Natural killer cell (primary cell): Measurements from ENCODE around the gene MAP7D2. TPM values are rescaled to one million over a fixed set of nuclear protein-coding genes. Genes with fewer than 3 reads are reported as not detected.

ENCODE experiments used
- ATAC-seq, 3 donors: fragments of 150-1000 bp in 2 of 3; fragments of 200-7000 bp in 1 of 3; cut with Tn5 transposase; 1 replicate in 1 of 3; 2 replicates in 2 of 3; pipeline ENCODE4 v1.10.0; 2021; ENCODE audit warnings: mild to moderate bottlenecking in 2 of 3, moderate library complexity in 2 of 3
- DNase-seq, 2 donors: peaks; one replicate each; pipeline versions ENCODE4 v3.0.0 to v3.0.0-alpha.2; 2013 to 2021; ENCODE audit warnings: mixed read lengths in 1 of 2
- H3K27ac ChIP-seq: one replicate; pipeline ENCODE4 v1.5.1; 2013; ENCODE audit warnings: mild to moderate bottlenecking, low read length
- H3K27me3 ChIP-seq: one replicate; pipeline ENCODE4 v1.6.1; 2013; ENCODE audit warnings: low read length; ENCODE audit not compliant: control insufficient read depth, insufficient read depth
- H3K36me3 ChIP-seq: one replicate; pipeline ENCODE4 v1.6.1; 2013; ENCODE audit warnings: low read length; ENCODE audit not compliant: control insufficient read depth, insufficient read depth
- H3K4me1 ChIP-seq: one replicate; pipeline ENCODE4 v1.6.1; 2013; ENCODE audit warnings: low read length; ENCODE audit not compliant: control insufficient read depth, insufficient read depth
- H3K4me3 ChIP-seq: one replicate; pipeline ENCODE4 v1.5.1; 2013; ENCODE audit warnings: low read length
- H3K9me3 ChIP-seq: one replicate; pipeline ENCODE4 v1.6.1; 2013; ENCODE audit warnings: low read length; ENCODE audit not compliant: control insufficient read depth, insufficient read depth
- H3K27ac Mint-ChIP-seq, 2 donors: one replicate each; pipeline ENCODE4 v1.8.0; 2022; ENCODE audit warnings: mild to moderate bottlenecking in 2 of 2, mixed read lengths in 2 of 2, moderate library complexity in 1 of 2
- H3K27me3 Mint-ChIP-seq, 2 donors: one replicate each; pipeline ENCODE4 v1.8.0; 2022; ENCODE audit warnings: low read depth in 2 of 2, mixed read lengths in 2 of 2
- H3K36me3 Mint-ChIP-seq: one replicate; pipeline ENCODE4 v1.8.0; 2022; ENCODE audit warnings: mixed read lengths
- H3K4me1 Mint-ChIP-seq, 2 donors: one replicate each; pipeline ENCODE4 v1.8.0; 2022; ENCODE audit warnings: mixed read lengths in 2 of 2
- H3K4me3 Mint-ChIP-seq: one replicate; pipeline ENCODE4 v1.8.0; 2022; ENCODE audit warnings: mild to moderate bottlenecking, moderate library complexity, mixed read lengths
- H3K9me3 Mint-ChIP-seq, 2 donors: one replicate each; pipeline ENCODE4 v1.8.0; 2022; ENCODE audit warnings: mixed read lengths in 2 of 2
- WGBS: methylation state at CpG from one replicate; pipeline ENCODE4 v1.1.7; 2013; ENCODE audit warnings: missing lambda C conversion rate; ENCODE audit not compliant: insufficient coverage; 5-methylcytosine and 5-hydroxymethylcytosine counted together
- intact Hi-C: fragments of 100-400 bp; cut with micrococcal nuclease; formaldehyde crosslinking; loops from one replicate; pipeline ENCODE4 v1.14.2; 2022
- total RNA-seq, 4 donors: library from RNA; stranded (reverse); fragments of 120-200 nt in 1 of 4; gene quantifications; one replicate each; pipeline versions ENCODE4 v1.2.3 to v1.2.4, GENCODE V29; 2013 to 2022
- TF ChIP-seq, protein P1 (sequence below): fragments of 200-600 bp; IDR thresholded peaks from one replicate; pipeline ENCODE4 v1.8.0; 2022; ENCODE audit warnings: antibody characterized with exemption

MAP7D2 gene
- total RNA-seq, 3 donors from 2014 or later (not counting 1 experiment from before 2014, with no cell fraction given) = 0.09 to 1.5 TPM; not detected in 1

DNA sequence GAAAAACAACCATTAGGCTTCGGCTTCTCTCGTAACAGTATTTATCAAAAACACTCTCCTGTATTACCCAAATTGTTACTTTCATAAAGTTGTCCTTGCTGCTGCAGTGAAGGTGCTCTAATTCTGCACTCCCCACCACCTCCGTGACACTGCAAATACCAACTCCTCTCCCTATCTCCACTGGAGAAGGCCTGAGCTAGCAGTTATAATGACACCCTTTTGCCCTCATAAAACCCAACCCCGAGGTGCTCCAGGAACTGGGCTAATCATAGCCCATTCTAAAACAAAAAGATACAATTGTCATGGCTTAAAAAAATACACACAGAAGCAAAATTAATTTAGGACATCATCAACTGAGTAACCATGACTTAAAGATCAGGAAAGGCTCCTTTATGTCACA lies 59.2 kb downstream of the MAP7D2 start:
- H3K27me3 Mint-ChIP-seq = peaks cover 0 to 8% of the 10 kb centered on the region in 2 donors
- no peaks in the 10 kb centered on the region for H3K9me3 Mint-ChIP-seq
- H3K27me3 ChIP-seq = no peaks in the 10 kb centered on the region
- H3K4me3 ChIP-seq = no peak overlapping the region
- H3K36me3 ChIP-seq = no peaks in the 10 kb centered on the region
- intact Hi-C loops = no loop called here
- H3K27ac Mint-ChIP-seq = no peak overlapping the region
- H3K36me3 Mint-ChIP-seq = no peaks in the 10 kb centered on the region
- peaks cover 10% of the 10 kb centered on the region for H3K4me1 ChIP-seq
- ATAC-seq (no peak), DNase-seq (no peak)
- TF ChIP-seq, protein P1, sequence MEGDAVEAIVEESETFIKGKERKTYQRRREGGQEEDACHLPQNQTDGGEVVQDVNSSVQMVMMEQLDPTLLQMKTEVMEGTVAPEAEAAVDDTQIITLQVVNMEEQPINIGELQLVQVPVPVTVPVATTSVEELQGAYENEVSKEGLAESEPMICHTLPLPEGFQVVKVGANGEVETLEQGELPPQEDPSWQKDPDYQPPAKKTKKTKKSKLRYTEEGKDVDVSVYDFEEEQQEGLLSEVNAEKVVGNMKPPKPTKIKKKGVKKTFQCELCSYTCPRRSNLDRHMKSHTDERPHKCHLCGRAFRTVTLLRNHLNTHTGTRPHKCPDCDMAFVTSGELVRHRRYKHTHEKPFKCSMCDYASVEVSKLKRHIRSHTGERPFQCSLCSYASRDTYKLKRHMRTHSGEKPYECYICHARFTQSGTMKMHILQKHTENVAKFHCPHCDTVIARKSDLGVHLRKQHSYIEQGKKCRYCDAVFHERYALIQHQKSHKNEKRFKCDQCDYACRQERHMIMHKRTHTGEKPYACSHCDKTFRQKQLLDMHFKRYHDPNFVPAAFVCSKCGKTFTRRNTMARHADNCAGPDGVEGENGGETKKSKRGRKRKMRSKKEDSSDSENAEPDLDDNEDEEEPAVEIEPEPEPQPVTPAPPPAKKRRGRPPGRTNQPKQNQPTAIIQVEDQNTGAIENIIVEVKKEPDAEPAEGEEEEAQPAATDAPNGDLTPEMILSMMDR = no peak
- H3K4me3 Mint-ChIP-seq = no peak overlapping the region
- WGBS = 85% methylated on average over 4 of the region's 4 CpGs
- peaks cover 6 to 16% of the 10 kb centered on the region in 2 donors for H3K4me1 Mint-ChIP-seq
- no peaks in the 10 kb centered on the region for H3K9me3 ChIP-seq
- H3K27ac ChIP-seq = no peak overlapping the region

DNA sequence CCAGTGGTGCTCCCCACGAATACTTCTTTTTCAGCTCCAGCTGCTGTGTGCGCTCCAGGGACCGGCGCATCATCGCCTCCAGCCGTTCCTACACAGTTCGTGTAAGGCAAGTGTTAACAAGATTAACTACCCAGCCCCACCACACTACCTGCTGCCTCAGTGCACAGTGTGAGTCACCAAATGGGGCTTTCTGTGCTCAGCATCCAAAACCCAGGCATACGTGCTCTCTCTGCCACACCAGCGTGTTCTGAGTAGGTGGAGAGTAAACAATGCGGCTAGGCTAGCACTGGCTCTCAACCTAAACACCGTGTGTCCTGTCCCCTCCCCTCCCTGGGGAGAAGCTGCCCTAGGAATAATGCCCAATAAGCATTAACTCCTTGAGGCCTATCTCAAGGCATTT lies 60.0 kb downstream of the MAP7D2 start:
- no peaks in the 10 kb centered on the region for H3K27me3 ChIP-seq
- intact Hi-C loops = no loop called here
- TF ChIP-seq, protein P1 = no peak
- H3K36me3 ChIP-seq = no peaks in the 10 kb centered on the region
- H3K9me3 ChIP-seq = no peaks in the 10 kb centered on the region
- H3K4me3 Mint-ChIP-seq = no peak overlapping the region
- no peaks in the 10 kb centered on the region for H3K36me3 Mint-ChIP-seq
- no peak for ATAC-seq
- H3K9me3 Mint-ChIP-seq = no peaks in the 10 kb centered on the region
- no peak overlapping the region for H3K27ac ChIP-seq
- peaks cover 0 to 8% of the 10 kb centered on the region in 2 donors for H3K27me3 Mint-ChIP-seq
- H3K4me1 Mint-ChIP-seq = peaks cover 3 to 11% of the 10 kb centered on the region in 2 donors
- no peak overlapping the region for H3K27ac Mint-ChIP-seq
- H3K4me3 ChIP-seq = no peak overlapping the region
- DNase-seq = no peak
- WGBS = 87% methylated on average over 11 of the region's 11 CpGs
- peaks cover 10% of the 10 kb centered on the region for H3K4me1 ChIP-seq

DNA sequence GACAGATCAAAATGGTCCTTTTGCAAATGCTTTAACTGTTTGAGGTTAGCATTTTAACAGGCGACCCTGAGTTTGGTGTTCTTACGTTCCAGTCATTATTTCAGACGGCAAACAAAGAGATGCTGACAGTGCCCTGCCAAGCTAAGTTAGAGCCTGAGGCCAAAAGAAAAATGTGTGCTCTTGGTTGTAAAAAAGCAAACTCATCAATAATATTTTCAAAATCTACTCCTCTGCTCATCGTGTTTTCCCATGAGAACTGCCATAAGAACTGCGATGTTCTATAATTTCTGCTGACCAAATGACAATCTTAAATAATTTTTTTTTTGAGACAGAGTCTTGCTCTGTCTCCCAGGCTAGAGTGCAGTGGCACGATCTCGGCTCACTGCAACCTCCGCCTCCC lies 63.2 kb downstream of the MAP7D2 start:
- Histone ChIP-seq H3K9me3 (no peaks in the 10 kb centered on the region), H3K4me3 (no peak overlapping the region), H3K27me3 (no peaks in the 10 kb centered on the region), H3K4me1 (no peaks in the 10 kb centered on the region), H3K27ac (no peak overlapping the region), H3K36me3 (no peaks in the 10 kb centered on the region)
- DNase-seq = no peak
- ATAC-seq = no peak
- Mint-ChIP-seq H3K27me3 (peaks cover 0 to 7% of the 10 kb centered on the region in 2 donors), H3K36me3 (no peaks in the 10 kb centered on the region), H3K27ac (no peak overlapping the region), H3K9me3 (no peaks in the 10 kb centered on the region), H3K4me3 (no peak overlapping the region), H3K4me1 (no peaks in the 10 kb centered on the region)
- TF ChIP-seq, protein P1 = no peak
- intact Hi-C loops = no loop called here
- 97% methylated on average over 8 of the region's 8 CpGs for WGBS

DNA sequence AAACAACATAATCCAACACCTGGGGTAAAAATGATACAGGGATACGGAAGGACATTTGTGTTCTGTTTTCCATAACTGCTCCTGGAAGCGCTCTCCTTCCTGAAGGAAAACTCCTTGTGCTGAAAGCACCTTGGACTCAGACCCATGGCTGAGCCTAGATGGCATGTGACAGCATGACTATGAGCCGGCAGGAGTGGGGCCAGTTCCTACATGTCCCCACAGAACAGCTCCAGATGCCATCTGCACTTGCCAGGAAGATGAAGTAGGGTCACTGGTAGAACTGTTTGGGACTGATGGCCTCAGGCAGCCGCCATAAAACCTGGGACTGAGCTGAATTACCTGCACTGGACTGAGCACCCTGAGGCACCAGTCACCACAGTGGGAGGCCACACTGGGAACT lies 69.8 kb downstream of the MAP7D2 start:
- no peaks in the 10 kb centered on the region for H3K27me3 Mint-ChIP-seq
- Histone ChIP-seq H3K4me1 (no peaks in the 10 kb centered on the region), H3K4me3 (no peak overlapping the region), H3K27me3 (no peaks in the 10 kb centered on the region), H3K36me3 (no peaks in the 10 kb centered on the region), H3K27ac (no peak overlapping the region), H3K9me3 (no peaks in the 10 kb centered on the region)
- no peak for DNase-seq
- WGBS = 96% methylated on average over 3 of the region's 4 CpGs
- H3K4me3 Mint-ChIP-seq = no peak overlapping the region
- H3K4me1 Mint-ChIP-seq = no peaks in the 10 kb centered on the region
- H3K27ac Mint-ChIP-seq = no peak overlapping the region
- intact Hi-C loops = no loop called here
- no peaks in the 10 kb centered on the region for H3K36me3 Mint-ChIP-seq
- no peak for ATAC-seq
- TF ChIP-seq, protein P1 = no peak
- H3K9me3 Mint-ChIP-seq = no peaks in the 10 kb centered on the region
